GM10847 (cell line): Measurements from ENCODE around the gene HIVEP2.

Experiments
- POLR2A ChIP-seq: IDR thresholded peaks from 2 replicates; pipeline ENCODE4 v1.6.1; 2011; ENCODE audit not compliant: insufficient read length; ENCODE audit errors: extremely low read depth

Gene HIVEP2

DNA sequence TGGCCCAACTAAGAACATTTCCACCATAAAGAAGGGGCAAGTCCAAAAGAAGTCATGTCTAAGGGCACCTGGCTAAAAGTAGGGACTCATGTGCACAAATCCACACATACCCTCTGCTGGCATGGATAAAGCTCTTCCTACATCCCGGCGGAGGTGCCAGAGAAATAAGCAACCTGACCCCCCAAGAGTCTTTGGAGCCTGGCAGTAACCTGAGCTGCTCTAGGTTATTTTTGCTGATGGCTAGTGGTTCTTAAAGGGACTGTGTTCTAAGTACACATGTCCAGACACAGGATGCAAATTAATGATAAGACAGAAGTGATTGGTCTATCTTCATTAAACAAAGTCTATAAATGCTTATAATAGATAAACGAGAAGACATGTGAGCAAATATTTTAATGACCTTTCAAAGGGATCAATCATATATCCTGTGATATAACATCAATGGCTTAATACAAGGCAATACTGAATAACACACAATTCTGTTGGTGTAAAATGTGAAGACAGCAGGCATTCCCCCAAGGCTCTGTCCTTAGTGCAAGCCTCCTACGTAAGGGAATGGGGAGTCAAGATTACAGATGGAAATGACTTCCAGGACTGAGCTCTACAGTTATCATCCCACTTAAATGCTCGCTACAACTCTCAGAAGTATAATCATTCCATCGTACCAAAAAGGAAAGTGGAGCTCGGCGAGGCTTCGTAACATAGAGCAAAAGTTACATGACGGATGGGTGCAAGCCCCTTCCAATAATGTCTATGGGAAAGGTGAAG is 52.5 kb downstream of the HIVEP2 start:
- no peak for TF ChIP-seq POLR2A

DNA sequence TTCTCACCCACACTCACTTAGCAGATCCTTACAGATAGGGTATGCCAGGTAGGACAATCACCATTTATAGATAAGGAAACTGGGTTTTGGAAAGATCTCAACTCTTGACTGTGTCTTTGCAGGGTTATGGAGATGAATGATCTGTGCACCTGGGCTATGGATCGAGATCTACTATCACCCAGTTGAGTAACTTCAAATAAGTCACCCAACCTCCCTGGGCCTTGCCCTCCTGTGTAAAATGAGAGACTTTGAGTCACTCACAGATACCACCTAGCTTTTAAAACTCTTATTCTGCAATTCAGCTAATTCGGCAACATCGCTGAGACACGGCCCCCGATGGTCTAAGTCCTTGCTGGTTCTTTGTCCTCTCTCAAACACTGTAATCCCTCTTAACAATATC is 53.5 kb downstream of the HIVEP2 start:
- no peak for TF ChIP-seq POLR2A

GRCh38 chr6:142888456-142888855 is 56.5 kb downstream of the HIVEP2 start:
- TF ChIP-seq POLR2A, result no peak

DNA sequence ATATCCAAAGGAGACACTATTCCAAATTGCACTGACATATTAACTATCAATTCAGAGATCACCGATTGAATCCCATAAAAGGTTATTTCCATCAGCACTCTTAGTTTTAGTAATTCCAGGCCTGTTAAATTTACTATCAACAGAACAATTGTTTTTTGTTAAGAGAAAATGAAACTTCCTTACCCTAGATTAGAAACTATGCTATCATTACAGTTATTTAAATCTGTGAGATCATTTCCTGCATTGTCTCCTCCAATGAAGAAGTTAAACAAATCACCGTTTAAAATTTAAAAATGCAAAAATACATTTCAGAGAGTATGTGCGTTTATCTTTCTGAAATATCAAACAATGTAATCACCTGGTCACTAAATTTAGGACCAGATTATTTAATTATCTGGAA is 57.5 kb downstream of the HIVEP2 start:
- TF ChIP-seq POLR2A, result no peak

DNA sequence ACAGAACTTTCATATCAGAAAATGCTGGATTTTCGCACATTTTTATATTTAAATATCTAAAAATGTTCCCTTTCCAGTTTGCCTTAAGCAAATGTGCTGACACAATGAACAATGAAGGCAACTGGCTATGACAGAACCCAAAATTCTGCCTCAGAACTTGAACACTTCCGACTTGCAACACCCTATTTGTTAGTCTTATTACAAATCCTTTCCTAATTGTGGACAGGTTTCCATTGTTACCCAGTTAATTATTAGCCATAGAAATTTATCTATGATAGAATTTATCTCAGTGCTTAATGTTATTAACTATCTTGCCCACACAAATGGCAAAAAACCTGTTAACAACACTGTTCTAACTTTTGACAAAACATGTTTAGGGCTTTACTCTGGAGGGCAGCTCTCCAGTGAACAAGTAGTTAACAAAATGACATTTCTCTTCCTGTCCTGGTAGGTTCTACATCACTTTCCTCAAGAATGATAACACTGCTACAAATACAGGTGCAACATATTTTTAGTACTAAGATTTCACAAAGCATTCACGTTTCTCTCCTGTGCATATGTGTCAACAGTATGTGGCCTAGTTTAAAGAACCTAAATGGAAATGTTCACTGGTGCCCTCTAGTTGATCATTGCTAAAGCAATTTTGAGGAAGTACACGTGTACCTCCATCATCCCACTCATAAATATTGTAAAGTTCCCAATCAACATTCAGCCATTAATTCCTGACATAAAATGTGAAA is 58.4 kb downstream of the HIVEP2 start:
- no peak for TF ChIP-seq POLR2A

- no peak for TF ChIP-seq POLR2A
These were observed 59.7 kb downstream of the HIVEP2 start for GRCh38 chr6:142885182-142885867.

DNA sequence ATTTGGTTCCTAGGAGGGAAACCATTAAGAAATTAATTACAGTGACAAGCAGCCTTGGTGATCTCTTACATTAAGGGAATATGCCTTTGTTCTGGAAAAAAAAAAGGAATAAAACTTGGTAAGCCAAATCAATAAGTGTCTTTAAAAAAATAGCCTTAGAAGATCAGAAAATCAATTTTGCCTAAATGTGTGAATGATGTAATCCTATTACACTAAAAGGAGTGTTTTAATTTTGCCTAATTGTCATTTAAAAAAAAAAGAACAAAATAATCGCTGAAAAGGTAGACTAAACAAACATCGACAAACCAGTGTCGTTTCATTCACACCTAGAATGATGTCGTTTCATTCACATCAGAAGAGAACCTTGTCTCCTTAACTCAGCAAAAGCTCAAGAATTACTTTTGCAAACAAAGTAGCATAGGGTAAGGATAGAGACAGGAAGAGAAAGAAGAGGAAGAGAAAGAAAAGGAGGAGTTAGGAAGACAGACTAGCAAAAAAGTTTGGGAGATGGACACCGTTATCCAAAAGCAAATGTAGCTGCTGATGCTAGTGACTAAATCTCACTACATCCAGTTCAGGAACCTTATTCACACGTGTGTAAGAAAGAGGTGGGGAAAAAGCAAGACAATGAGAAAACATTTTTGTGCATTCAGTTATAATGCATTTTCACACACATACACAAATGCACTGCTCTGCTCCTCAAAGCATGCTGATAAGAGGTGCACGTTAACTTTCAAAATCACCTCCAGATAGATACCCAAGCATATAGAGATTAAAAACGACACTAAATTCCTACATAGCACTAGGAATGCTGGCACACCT is 60.6 kb downstream of the HIVEP2 start:
- TF ChIP-seq POLR2A, result no peak

GRCh38 chr6:142883011-142883410 is 62.0 kb downstream of the HIVEP2 start:
- no peak for TF ChIP-seq POLR2A

- TF ChIP-seq POLR2A, result no peak
These were observed 63.2 kb downstream of the HIVEP2 start for GRCh38 chr6:142881761-142882160.

GRCh38 chr6:142881290-142881689 is 63.7 kb downstream of the HIVEP2 start:
- TF ChIP-seq POLR2A, result no peak

GRCh38 chr6:142880201-142880600 is 64.8 kb downstream of the HIVEP2 start:
- no peak for TF ChIP-seq POLR2A

DNA sequence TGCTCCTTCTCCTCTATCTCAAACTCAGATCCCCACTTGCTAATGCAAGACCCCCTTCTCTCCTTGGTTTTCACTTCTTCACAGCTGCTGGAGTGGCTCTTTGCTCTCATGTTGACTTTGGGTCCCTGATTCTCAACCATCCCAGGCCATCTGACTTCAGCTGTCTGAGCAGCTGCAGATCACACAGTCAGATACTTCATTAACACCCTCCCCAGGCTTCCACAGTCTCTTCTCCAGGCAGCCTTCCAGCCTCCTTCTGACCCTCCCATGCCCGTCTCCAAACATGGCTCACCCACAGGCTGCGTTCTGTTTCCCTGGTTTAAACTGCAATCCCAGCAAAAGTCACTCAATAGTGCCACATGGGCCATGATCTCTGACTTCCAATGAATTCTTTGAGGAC is 65.4 kb downstream of the HIVEP2 start:
- TF ChIP-seq POLR2A, result no peak

GRCh38 chr6:142879076-142879475 is 65.9 kb downstream of the HIVEP2 start:
- TF ChIP-seq POLR2A, result no peak

GRCh38 chr6:142878407-142878806 is 66.6 kb downstream of the HIVEP2 start:
- TF ChIP-seq POLR2A, result no peak

DNA sequence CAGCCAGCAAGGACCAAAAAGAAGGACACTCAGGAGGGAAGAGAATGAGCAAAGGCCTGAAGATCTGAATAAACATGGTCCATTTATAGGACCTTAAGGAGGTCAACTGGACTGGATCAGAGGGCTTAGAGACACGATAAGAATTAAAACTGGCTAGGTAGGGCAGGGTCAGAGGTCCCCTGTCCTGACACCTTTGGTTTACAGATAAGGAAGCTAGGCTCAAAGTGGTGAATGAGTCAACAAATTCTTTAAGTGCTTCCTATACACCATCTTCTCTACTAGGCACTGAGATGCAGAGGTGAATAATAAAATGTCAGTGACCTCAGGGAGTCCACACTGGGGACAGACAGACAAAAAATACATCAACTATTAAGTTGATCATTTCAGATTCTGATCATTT is 70.3 kb downstream of the HIVEP2 start:
- TF ChIP-seq POLR2A, result no peak

GRCh38 chr6:142872376-142872775 is 72.6 kb downstream of the HIVEP2 start:
- TF ChIP-seq POLR2A, result no peak

GRCh38 chr6:142871910-142872331 is 73.1 kb downstream of the HIVEP2 start:
- TF ChIP-seq POLR2A, result no peak
